Neural progenitor cell (in vitro differentiated cells): Measurements from ENCODE around the gene ZMIZ1.

Experiments
- EZH2 ChIP-seq: fragments of 200-600 bp; sonication (generic); IDR thresholded peaks from 2 replicates; pipeline ENCODE4 v1.6.1; 2017; ENCODE audit warnings: antibody characterized with exemption, mild to moderate bottlenecking, moderate library complexity
- EZH2phosphoT487 ChIP-seq: fragments of 200-600 bp; sonication (generic); IDR thresholded peaks from 2 replicates; pipeline ENCODE4 v1.6.1; 2017; ENCODE audit warnings: antibody characterized with exemption
- TF ChIP-seq, protein P1 (sequence below): fragments of 200-600 bp; sonication (generic); IDR thresholded peaks from 2 replicates; pipeline ENCODE4 v1.5.1; 2017; ENCODE audit warnings: antibody characterized with exemption, mild to moderate bottlenecking

DNA sequence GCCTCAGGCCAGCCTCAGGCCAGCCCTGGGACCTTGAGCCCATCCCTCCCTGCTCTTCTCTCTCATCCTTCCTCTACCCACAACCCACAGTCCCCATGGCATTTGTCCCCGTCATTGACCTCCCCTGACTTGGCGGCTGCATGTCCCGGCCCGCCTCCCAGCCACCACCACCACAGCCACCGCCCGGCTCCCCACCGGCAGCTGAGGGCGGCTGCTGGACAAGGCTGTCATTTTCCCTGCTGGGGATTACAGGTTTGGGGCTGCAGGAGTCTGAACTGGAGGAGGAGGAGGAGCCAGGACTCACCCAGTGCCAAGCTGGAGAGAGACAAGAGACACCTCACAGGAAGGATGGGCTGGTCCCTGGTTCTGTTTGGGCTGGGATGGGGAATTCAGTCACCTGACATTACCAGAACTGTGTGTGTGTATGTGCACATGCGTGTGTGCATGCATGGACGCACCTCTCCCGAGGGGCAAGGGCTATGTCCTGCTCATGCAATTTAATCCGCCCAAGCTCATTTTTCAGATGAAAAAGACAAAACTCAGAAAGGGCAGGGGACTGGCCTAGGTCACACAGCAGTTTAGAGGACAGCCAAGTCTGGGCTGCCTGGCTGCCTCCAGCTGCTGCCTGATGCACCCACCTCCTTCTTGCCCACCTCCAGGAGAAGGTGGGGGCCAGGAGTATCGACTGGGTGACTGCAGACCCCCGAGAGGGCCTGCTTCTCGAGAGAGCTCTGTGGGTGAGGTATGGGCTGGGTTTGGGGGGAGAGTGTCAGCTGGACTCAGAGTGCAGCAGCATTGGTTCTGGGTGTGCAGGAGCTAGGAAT lies 113.1 kb downstream of the ZMIZ1 start:
- TF ChIP-seq, protein P1, sequence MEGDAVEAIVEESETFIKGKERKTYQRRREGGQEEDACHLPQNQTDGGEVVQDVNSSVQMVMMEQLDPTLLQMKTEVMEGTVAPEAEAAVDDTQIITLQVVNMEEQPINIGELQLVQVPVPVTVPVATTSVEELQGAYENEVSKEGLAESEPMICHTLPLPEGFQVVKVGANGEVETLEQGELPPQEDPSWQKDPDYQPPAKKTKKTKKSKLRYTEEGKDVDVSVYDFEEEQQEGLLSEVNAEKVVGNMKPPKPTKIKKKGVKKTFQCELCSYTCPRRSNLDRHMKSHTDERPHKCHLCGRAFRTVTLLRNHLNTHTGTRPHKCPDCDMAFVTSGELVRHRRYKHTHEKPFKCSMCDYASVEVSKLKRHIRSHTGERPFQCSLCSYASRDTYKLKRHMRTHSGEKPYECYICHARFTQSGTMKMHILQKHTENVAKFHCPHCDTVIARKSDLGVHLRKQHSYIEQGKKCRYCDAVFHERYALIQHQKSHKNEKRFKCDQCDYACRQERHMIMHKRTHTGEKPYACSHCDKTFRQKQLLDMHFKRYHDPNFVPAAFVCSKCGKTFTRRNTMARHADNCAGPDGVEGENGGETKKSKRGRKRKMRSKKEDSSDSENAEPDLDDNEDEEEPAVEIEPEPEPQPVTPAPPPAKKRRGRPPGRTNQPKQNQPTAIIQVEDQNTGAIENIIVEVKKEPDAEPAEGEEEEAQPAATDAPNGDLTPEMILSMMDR = no peak
- TF ChIP-seq EZH2phosphoT487 (no peak), EZH2 (no peak)
